Brain microvascular endothelial cell (primary cell): ENCODE data around the gene TRAPPC6A.

Experiments used
- DNase-seq: peaks from one replicate; pipeline ENCODE4 v3.0.0-alpha.2; 2020
- H3K27ac ChIP-seq: fragments of 250-450 bp; sonication (Bioruptor Pico); 2 replicates; pipeline ENCODE4 v1.5.1; 2020; ENCODE audit warnings: mild to moderate bottlenecking, moderate library complexity
- H3K27me3 ChIP-seq: fragments of 250-450 bp; sonication (Bioruptor Pico); replicated peaks from 2 replicates; pipeline ENCODE4 v1.5.1; 2020; ENCODE audit warnings: mild to moderate bottlenecking
- H3K36me3 ChIP-seq: fragments of 250-450 bp; sonication (Bioruptor Pico); replicated peaks from 2 replicates; pipeline ENCODE4 v1.5.1; 2020; ENCODE audit warnings: mild to moderate bottlenecking
- H3K4me3 ChIP-seq: 2 replicates; pipeline ENCODE4 v1.5.1; 2011; ENCODE audit warnings: low read depth, mild to moderate bottlenecking, control low read depth, low read length, moderate library complexity
- in situ Hi-C: cut with HindIII; loops from 2 replicates; pipeline ENCODE4 v1.10.0; 2017; ENCODE audit warnings: low sequenced_read_pairs, low pct_ligation_motif_present
- TF ChIP-seq, protein P1 (sequence below): IDR thresholded peaks from 2 replicates; pipeline ENCODE4 v1.5.1; 2011; ENCODE audit warnings: low read depth, mild to moderate bottlenecking, moderate library complexity, low read length, control low read depth, inconsistent platforms; ENCODE audit errors: missing control alignments

The TRAPPC6A gene

DNA sequence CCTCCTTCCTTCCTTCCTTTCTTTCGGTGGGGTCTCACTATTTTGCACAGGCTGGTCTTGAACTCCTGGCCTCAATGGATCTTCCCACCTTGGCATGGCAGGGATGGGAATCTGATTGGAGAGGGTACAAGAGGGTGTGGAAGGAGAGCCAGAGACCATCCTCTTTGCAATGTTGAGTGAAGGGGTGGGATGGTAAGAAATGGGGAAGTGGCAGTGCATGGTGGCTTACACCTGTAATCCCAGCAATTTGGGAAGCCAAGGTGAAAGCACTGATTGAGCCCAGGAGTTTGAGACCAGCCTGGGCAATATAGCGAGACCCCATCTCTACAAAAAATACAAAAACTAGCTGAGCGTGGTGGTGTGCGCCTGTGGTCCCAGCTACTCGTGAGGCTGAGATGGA is 6.1 kb upstream of the TRAPPC6A start:
- H3K36me3 ChIP-seq, result no peaks in the 10 kb centered on the region
- H3K27me3 ChIP-seq, result no peaks in the 10 kb centered on the region
- H3K27ac ChIP-seq, result no peak overlapping the region
- no peak for DNase-seq
- in situ Hi-C loops, result no loop called here
- H3K4me3 ChIP-seq, result no peak overlapping the region
- TF ChIP-seq, protein P1, sequence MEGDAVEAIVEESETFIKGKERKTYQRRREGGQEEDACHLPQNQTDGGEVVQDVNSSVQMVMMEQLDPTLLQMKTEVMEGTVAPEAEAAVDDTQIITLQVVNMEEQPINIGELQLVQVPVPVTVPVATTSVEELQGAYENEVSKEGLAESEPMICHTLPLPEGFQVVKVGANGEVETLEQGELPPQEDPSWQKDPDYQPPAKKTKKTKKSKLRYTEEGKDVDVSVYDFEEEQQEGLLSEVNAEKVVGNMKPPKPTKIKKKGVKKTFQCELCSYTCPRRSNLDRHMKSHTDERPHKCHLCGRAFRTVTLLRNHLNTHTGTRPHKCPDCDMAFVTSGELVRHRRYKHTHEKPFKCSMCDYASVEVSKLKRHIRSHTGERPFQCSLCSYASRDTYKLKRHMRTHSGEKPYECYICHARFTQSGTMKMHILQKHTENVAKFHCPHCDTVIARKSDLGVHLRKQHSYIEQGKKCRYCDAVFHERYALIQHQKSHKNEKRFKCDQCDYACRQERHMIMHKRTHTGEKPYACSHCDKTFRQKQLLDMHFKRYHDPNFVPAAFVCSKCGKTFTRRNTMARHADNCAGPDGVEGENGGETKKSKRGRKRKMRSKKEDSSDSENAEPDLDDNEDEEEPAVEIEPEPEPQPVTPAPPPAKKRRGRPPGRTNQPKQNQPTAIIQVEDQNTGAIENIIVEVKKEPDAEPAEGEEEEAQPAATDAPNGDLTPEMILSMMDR, result no peak

DNA sequence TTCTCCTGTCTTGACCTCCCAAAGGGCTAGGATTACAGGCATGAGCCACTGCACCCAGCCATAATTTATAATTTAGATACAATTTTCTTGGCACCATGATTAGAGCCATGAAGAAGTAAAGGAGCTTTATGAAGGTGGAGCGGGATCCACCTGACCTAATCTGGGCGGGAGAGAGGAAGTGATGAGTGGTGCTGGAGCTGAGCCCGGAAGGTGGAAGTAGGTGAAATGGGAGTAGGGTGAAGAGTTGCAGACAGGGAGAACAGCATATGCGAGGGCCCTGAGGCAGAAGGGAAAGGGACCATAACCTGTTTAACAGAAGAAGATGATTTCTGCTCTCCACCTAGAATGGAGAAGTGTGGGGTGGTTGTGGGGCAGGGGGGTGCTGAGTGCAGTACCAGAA is 4.7 kb upstream of the TRAPPC6A start:
- TF ChIP-seq, protein P1, result no peak
- no peak for DNase-seq
- H3K4me3 ChIP-seq, result no peak overlapping the region
- in situ Hi-C loops, result no loop called here
- H3K27ac ChIP-seq, result no peak overlapping the region
- H3K27me3 ChIP-seq, result no peaks in the 10 kb centered on the region
- H3K36me3 ChIP-seq, result no peaks in the 10 kb centered on the region

DNA sequence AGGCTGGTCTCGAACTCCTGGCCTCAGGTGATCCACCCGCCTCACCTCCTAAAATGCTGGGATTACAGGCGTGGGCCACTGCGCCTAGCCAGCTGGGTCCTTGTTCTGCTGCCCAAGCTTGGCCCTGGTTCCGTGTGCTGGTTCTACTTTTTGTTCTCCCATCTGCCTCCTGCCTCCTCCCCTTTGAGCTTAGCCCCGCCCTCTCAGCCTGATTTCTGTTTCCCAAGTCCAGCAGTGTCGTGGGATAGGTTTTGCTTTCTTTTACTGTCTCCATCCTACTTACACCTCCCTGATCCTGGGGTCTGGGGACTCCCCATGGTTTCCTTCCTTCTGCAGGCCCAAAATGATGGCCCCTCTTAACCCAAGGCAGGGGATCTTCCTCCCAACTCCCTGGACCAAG is 2.9 kb upstream of the TRAPPC6A start:
- Histone ChIP-seq H3K27me3 (no peaks in the 10 kb centered on the region), H3K27ac (no peak overlapping the region), H3K4me3 (no peak overlapping the region), H3K36me3 (no peaks in the 10 kb centered on the region)
- in situ Hi-C loops, result no loop called here
- TF ChIP-seq, protein P1, result no peak
- DNase-seq, result no peak

DNA sequence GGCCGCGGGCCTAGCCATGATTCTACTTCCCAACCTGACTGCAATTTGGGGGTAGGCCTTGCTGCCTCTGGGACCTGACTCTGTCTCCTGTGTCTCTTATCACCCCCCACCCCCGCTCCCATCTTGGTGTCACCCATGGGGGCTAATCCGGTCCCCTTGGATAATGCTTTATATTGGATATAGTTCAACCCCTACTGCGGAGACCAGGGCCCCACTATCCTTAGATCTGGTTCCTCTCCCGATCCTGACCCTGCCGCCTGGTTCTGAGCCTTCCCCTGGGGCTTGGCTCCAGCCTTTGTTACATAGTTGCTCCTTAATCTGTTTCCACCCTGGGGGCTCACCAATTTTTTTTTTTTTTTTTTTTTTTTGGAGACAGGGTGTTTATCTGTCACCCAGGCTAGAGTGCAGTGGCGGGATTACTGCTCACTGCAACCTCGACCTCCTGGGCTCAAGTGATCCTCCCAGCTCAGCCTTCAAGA is 1.9 kb upstream of the TRAPPC6A start:
- DNase-seq, result no peak
- Histone ChIP-seq H3K27ac (peak overlapping the region; percentile 75), H3K27me3 (no peaks in the 10 kb centered on the region), H3K4me3 (peak overlapping the region; percentile 95), H3K36me3 (no peaks in the 10 kb centered on the region)
- TF ChIP-seq, protein P1, result no peak
- in situ Hi-C loops, result no loop called here

DNA sequence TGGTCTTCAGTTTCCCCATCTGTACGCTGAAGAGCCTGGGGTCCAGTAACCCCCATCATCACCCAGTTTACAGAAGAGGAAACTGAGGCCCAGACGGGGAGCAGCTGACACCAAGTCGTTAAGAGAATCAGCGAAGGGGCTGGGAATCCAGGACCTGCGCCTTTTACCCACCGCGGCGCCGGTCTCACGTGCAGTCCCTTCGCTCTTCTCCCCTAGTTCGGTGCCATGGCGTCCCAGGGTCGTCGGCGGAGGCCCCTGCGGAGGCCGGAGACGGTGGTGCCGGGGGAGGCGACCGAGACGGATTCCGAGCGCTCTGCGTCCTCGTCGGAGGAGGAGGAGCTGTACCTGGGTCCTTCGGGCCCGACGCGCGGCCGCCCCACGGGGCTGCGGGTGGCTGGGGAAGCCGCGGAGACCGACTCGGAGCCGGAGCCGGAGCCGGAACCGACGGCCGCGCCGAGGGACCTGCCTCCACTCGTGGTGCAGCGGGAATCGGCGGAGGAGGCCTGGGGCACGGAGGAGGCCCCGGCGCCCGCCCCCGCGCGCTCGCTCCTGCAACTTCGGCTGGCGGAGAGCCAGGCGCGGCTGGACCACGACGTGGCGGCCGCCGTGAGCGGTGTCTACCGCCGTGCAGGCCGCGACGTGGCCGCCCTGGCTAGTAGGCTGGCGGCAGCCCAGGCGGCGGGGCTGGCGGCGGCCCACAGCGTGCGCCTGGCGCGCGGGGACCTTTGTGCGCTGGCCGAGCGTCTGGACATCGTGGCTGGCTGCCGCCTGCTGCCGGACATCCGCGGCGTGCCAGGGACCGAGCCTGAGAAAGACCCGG is 1.2 kb upstream of the TRAPPC6A start:
- peak overlapping the region; percentile 75 for H3K27ac ChIP-seq
- in situ Hi-C loops, result no loop called here
- H3K36me3 ChIP-seq, result no peaks in the 10 kb centered on the region
- H3K27me3 ChIP-seq, result no peaks in the 10 kb centered on the region
- no peak for DNase-seq
- TF ChIP-seq, protein P1, result no peak
- peak overlapping the region; percentile 95 for H3K4me3 ChIP-seq
